SU-DHL-6 (cell line): ENCODE data around the gene PLXNB1.

Source experiments
- EZH2phosphoT487 ChIP-seq: fragments of 200-600 bp; sonication (generic), shearing (Covaris generic); conservative IDR thresholded peaks from 2 replicates; pipeline ENCODE4 v1.6.1; 2018; ENCODE audit warnings: mild to moderate bottlenecking, antibody characterized with exemption, low read length, moderate library complexity, mixed read lengths
- TF ChIP-seq, protein P1 (sequence below): fragments of 200-600 bp; sonication (generic); IDR thresholded peaks from one replicate; pipeline ENCODE4 v1.5.1; 2017; ENCODE audit warnings: antibody characterized with exemption, mild to moderate bottlenecking, low read length, moderate library complexity; ENCODE audit not compliant: insufficient read depth, poor library complexity, severe bottlenecking

DNA sequence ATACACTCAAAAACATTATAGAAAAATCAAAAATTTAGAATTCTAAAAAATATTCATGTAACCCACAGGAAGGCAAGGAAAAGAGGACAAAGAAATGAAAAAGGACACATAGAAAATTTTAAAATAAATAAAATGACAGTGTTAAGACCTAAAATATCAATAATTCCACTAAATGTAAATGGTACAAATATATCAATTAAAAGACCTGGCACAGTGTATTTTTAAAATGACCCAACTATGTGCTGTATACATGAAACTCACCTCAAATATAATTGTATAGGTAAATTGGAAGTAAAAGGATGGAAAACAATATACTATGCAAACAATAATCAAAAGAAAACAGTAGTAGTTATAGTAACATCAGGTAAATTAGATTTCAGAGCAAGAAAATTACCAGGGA is 68.0 kb downstream of the PLXNB1 start:
- TF ChIP-seq, protein P1, sequence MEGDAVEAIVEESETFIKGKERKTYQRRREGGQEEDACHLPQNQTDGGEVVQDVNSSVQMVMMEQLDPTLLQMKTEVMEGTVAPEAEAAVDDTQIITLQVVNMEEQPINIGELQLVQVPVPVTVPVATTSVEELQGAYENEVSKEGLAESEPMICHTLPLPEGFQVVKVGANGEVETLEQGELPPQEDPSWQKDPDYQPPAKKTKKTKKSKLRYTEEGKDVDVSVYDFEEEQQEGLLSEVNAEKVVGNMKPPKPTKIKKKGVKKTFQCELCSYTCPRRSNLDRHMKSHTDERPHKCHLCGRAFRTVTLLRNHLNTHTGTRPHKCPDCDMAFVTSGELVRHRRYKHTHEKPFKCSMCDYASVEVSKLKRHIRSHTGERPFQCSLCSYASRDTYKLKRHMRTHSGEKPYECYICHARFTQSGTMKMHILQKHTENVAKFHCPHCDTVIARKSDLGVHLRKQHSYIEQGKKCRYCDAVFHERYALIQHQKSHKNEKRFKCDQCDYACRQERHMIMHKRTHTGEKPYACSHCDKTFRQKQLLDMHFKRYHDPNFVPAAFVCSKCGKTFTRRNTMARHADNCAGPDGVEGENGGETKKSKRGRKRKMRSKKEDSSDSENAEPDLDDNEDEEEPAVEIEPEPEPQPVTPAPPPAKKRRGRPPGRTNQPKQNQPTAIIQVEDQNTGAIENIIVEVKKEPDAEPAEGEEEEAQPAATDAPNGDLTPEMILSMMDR: no peak
- no peak for TF ChIP-seq EZH2phosphoT487
